Vagina (tissue), 2 donors: ENCODE results near the gene ZNF428. TPM values are rescaled to one million over a fixed set of nuclear protein-coding genes. Genes with fewer than 3 reads are reported as not detected.

ENCODE experiments used
- DNase-seq, 2 donors: peaks; one replicate each; pipeline ENCODE4 v3.0.0-alpha.2; 2017; ENCODE audit errors: extremely low spot score in 2 of 2
- H3K27ac ChIP-seq: fragments of 200-600 bp; sonication (generic); one replicate; pipeline ENCODE4 v1.5.1; 2019
- H3K27me3 ChIP-seq: fragments of 200-600 bp; sonication (generic); one replicate; pipeline ENCODE4 v1.5.1; 2019
- H3K36me3 ChIP-seq, 2 donors: fragments of 200-600 bp; sonication (generic); one replicate each; pipeline ENCODE4 v1.5.1; 2017 to 2019
- H3K4me1 ChIP-seq: fragments of 200-600 bp; sonication (generic); one replicate; pipeline ENCODE4 v1.5.1; 2019
- H3K4me3 ChIP-seq, 2 donors: fragments of 200-600 bp; sonication (generic); 1 replicate in 1 of 2; 2 replicates in 1 of 2; pipeline ENCODE4 v1.5.1; 2016 to 2019
- H3K9me3 ChIP-seq: fragments of 200-600 bp; sonication (generic); one replicate; pipeline ENCODE4 v1.5.1; 2019
- POLR2A ChIP-seq, 2 donors: fragments of 450-650 bp; IDR thresholded peaks; one replicate each; pipeline ENCODE4 v1.6.1; 2017; ENCODE audit warnings: antibody characterized with exemption in 2 of 2, mild to moderate bottlenecking in 2 of 2, moderate library complexity in 2 of 2
- POLR2AphosphoS5 ChIP-seq, 2 donors: sonication (generic); formaldehyde crosslinking; IDR thresholded peaks; one replicate each; pipeline ENCODE4 v1.9.0; 2017; ENCODE audit warnings: antibody characterized with exemption in 2 of 2, mild to moderate bottlenecking in 2 of 2, low read depth in 1 of 2; ENCODE audit not compliant: insufficient read depth in 1 of 2
- intact Hi-C: fragments of 100-400 bp; cut with DNase I; formaldehyde crosslinking; loops from one replicate; pipeline ENCODE4 v1.15.1; 2023
- total RNA-seq: library from RNA; depleted of rRNA; stranded (reverse); fragments of >200 nt; gene quantifications from one replicate; pipeline ENCODE4 v1.2.3, GENCODE V29; 2016
- TF ChIP-seq, protein P1 (sequence below), 3 experiments: fragments of 450-650 bp in 2 of 3; fragments of 200-600 bp in 1 of 3; sonication (generic) in 1 of 3; IDR thresholded peaks; one replicate each; pipeline ENCODE4 v1.5.1; 2017 to 2019; ENCODE audit warnings: antibody characterized with exemption in 3 of 3, mild to moderate bottlenecking in 2 of 3, moderate library complexity in 2 of 3

ZNF428 gene
- total RNA-seq, 1 donor from 2014 or later, result 30.9 TPM

DNA sequence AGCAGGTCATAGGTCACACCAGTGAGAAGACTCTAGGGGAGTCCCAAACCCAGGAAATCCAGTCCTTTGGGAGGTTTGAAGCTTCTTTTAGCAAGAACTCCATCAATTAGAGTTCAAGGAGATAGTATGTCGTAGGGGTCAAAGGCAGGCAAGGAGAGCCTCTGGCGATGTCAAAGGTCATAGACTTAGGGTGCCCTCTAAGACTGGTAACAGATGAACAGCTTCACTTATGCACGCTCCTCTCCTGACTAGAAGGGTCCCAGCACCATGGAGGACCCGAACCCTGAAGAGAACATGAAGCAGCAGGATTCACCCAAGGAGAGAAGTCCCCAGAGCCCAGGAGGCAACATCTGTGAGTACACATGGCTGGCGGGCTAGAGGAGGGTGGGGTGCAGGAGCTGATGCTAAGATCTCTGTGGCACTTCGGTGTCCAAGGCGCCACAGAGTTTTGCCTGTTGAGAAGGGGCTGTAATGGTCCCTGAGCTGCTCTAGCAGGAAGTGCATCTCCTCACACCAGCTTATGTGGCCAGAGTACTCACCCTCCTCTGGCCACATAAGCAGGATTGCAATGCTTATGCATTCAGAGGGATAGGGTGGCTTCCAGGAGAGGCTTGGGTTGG, 22.5 kb downstream of the ZNF428 start:
- no peaks in the 10 kb centered on the region for H3K9me3 ChIP-seq
- peak overlapping the region; percentile 96 for H3K27ac ChIP-seq
- TF ChIP-seq POLR2A (IDR thresholded peaks at IDR 0.05) (no peak), POLR2AphosphoS5 (IDR thresholded peaks at IDR 0.05; ENCODE audit: insufficient read depth in 1 of 2, low read depth in 1 of 2) (no peak)
- TF ChIP-seq, protein P1, sequence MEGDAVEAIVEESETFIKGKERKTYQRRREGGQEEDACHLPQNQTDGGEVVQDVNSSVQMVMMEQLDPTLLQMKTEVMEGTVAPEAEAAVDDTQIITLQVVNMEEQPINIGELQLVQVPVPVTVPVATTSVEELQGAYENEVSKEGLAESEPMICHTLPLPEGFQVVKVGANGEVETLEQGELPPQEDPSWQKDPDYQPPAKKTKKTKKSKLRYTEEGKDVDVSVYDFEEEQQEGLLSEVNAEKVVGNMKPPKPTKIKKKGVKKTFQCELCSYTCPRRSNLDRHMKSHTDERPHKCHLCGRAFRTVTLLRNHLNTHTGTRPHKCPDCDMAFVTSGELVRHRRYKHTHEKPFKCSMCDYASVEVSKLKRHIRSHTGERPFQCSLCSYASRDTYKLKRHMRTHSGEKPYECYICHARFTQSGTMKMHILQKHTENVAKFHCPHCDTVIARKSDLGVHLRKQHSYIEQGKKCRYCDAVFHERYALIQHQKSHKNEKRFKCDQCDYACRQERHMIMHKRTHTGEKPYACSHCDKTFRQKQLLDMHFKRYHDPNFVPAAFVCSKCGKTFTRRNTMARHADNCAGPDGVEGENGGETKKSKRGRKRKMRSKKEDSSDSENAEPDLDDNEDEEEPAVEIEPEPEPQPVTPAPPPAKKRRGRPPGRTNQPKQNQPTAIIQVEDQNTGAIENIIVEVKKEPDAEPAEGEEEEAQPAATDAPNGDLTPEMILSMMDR (IDR thresholded peaks at IDR 0.05), result no peak
- H3K27me3 ChIP-seq, result no peaks in the 10 kb centered on the region
- H3K4me3 ChIP-seq, result peak overlapping the region; percentile 62 to 64
- intact Hi-C loops, result no loop called here
- no peak for DNase-seq
- H3K36me3 ChIP-seq, result peaks cover 0 to 33% of the 10 kb centered on the region in 2 donors
- H3K4me1 ChIP-seq, result peaks cover 39% of the 10 kb centered on the region

DNA sequence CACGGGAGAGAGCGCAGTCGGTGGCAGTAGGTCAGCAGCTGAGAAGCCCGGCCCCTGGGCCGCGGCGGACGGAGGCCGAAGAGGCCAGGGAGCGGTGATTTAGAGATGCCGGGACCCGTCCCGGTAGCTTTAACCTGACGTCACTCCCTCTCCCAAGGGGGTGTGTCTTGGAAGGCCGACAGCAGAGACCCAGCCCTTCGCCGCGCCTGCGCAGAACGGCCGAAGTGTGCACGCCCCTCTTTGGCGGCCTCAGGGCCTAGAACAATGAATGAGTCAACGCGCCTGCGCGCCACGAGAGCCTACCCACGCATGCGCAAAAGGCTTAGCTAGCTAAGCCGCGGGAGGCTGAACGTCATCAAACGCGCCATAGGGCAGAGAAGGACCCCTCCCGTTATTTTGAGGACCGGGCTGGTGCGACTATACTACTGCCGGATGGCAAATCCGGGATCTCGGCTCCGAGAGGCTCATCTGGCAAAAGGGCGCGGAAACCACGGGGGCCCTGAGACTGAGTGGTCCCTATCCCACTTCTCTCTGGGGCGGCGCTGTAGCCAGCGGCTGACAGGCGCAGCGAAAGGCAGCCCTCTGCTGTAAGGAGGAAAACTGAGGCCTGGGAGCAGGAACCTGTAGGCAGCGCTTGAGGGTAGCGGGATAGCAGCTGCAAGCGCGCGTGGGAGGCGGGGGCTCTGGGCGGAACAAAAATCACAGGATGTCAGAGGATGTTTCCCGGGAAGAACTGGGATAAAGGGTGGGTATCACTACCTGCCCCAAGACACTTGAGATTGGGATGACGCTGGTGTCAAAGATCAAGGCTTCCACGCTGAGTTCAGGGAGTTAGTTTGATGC, 23.2 kb downstream of the ZNF428 start, which contains the start of the genes IRGQ and ZNF576:
TSS of gene IRGQ (minus strand) at position 136 of the 843 bp plus-strand sequence. CDS start 796 bp downstream, outside the sequence.
TSS of gene ZNF576 (plus strand) at position 597 of the 843 bp plus-strand sequence. CDS start 514 bp downstream, outside the sequence.
- peaks cover 0 to 35% of the 10 kb centered on the region in 2 donors for H3K36me3 ChIP-seq
- peak; percentile 99 to 100 for DNase-seq
- peak within 1 kb of the TSS; percentile 96 for H3K27ac ChIP-seq
- H3K27me3 ChIP-seq, result no peaks in the 10 kb centered on the region
- intact Hi-C loops, result no loop called here
- peaks cover 39% of the 10 kb centered on the region for H3K4me1 ChIP-seq
- H3K9me3 ChIP-seq, result no peaks in the 10 kb centered on the region
- peak within 1 kb of the TSS; percentile 62 to 64 for H3K4me3 ChIP-seq
- TF ChIP-seq POLR2AphosphoS5 (IDR thresholded peaks at IDR 0.05; ENCODE audit: insufficient read depth in 1 of 2, low read depth in 1 of 2), result peak; percentile 98 to 100
- TF ChIP-seq, protein P1 (IDR thresholded peaks at IDR 0.05), result no peak
- peak; percentile 20 to 90 for TF ChIP-seq POLR2A (IDR thresholded peaks at IDR 0.05)

DNA sequence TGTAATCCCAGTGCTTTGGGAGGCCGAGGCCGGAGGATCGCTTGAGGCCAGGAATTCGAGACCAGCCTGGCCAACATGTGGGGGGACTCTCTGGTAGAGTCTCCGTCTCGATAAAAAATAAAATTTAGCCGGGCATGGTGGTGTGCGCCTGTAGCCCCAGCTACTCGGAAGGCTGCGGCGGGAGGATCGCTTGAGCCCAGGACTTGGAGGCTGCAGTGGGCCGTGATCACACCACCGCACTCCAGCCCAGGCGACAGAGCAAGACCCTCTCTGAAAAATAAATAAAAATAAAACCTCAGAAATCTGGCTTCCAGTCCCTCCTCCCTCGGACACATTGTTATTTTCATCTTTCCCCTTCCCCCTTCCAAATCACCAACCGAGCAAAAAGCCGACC, 23.8 kb downstream of the ZNF428 start:
- Histone ChIP-seq H3K9me3 (no peaks in the 10 kb centered on the region), H3K27ac (peak overlapping the region; percentile 96), H3K27me3 (no peaks in the 10 kb centered on the region), H3K36me3 (peaks cover 0 to 38% of the 10 kb centered on the region in 2 donors), H3K4me1 (peaks cover 39% of the 10 kb centered on the region), H3K4me3 (peak overlapping the region; percentile 52 to 62)
- intact Hi-C loops, result no loop called here
- no peak for TF ChIP-seq POLR2AphosphoS5 (IDR thresholded peaks at IDR 0.05; ENCODE audit: insufficient read depth in 1 of 2, low read depth in 1 of 2)
- TF ChIP-seq, protein P1 (IDR thresholded peaks at IDR 0.05), result peak in 1 of 3 experiments; percentile 13
- no peak for DNase-seq

DNA sequence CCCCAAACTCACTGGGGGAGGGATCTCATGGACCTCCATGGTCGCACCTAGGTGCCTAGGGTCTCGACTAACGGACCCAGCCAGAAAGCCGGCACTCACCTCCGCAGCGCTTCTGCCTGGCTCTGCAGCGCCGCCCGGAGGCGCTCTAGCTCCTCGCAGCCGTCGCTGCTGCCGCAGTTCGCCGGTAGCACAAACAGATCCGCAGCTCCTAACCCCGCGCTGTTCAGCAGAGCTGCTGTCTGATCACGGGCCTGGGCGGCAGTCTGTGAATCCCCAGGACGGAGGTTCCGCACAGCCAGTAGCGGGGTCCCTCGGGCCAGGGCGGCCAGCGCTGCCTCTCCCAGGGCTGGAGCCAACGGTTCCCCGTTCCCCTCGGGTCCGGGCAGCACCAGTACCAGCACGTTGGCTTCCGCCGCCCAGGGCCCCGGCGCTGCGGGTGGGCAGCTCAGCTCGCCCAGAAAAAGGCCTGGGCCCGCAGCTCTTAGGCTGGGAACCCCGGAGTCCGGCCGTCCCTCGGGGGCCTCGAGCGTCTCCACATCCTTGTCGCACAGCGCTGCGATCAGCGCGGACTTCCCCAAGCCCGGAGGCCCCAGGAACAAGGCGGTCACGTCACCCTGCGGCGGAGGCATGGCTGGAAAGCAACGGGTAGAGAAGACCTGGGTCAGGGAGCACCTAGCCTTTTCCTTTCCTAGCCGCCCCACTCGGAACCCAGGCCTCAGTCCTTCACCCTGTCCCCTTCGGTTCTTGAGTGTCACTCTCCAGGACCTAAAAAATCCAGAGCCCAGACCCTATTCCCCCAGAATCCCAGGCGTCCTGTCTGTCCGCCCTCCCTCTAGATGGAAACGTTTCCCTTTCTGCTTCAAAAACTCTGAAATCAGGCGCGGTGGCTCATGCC, 24.5 kb downstream of the ZNF428 start:
- H3K36me3 ChIP-seq, result peaks cover 0 to 37% of the 10 kb centered on the region in 2 donors
- peak overlapping the region; percentile 96 for H3K27ac ChIP-seq
- H3K4me1 ChIP-seq, result peaks cover 39% of the 10 kb centered on the region
- H3K27me3 ChIP-seq, result no peaks in the 10 kb centered on the region
- peak overlapping the region; percentile 52 to 62 for H3K4me3 ChIP-seq
- no peak for DNase-seq
- no peaks in the 10 kb centered on the region for H3K9me3 ChIP-seq
- no peak for TF ChIP-seq POLR2A (IDR thresholded peaks at IDR 0.05)
- TF ChIP-seq, protein P1 (IDR thresholded peaks at IDR 0.05), result peak in 2 of 3 experiments; percentile 35 to 65
- no peak for TF ChIP-seq POLR2AphosphoS5 (IDR thresholded peaks at IDR 0.05; ENCODE audit: insufficient read depth in 1 of 2, low read depth in 1 of 2)
- intact Hi-C loops, result no loop called here
